Neural progenitor cell (in vitro differentiated cells): Measurements from ENCODE around the gene ABRACL. TPM values are rescaled to one million over a fixed set of nuclear protein-coding genes. Genes with fewer than 3 reads are reported as not detected.

ENCODE experiments used
- DNase-seq: peaks from one replicate; pipeline ENCODE4 v3.0.0-alpha.2; 2016; ENCODE audit warnings: low spot score
- H2AFZ ChIP-seq: fragments of 200-600 bp; sonication (generic); replicated peaks from 2 replicates; pipeline ENCODE4 v1.6.1; 2016; ENCODE audit warnings: antibody characterized with exemption
- H3F3A ChIP-seq: fragments of 200-600 bp; sonication (generic); 2 replicates; pipeline ENCODE4 v1.6.1; 2016; ENCODE audit warnings: antibody characterized with exemption, low read depth
- H3K27ac ChIP-seq: fragments of 200-600 bp; sonication (generic); 2 replicates; pipeline ENCODE4 v1.5.1; 2016; ENCODE audit warnings: mild to moderate bottlenecking
- H3K27me3 ChIP-seq: fragments of 200-600 bp; sonication (generic); 2 replicates; pipeline ENCODE4 v1.6.1; 2016; ENCODE audit warnings: mild to moderate bottlenecking, moderate library complexity
- H3K36me3 ChIP-seq: fragments of 200-600 bp; sonication (generic); 2 replicates; pipeline ENCODE4 v1.5.1; 2016
- H3K4me1 ChIP-seq: fragments of 200-600 bp; sonication (generic); 2 replicates; pipeline ENCODE4 v1.6.1; 2016; ENCODE audit warnings: mixed run types
- H3K4me2 ChIP-seq: fragments of 200-600 bp; sonication (generic); 2 replicates; pipeline ENCODE4 v1.6.1; 2016
- H3K4me3 ChIP-seq: fragments of 200-600 bp; sonication (generic); 2 replicates; pipeline ENCODE4 v1.5.1; 2016
- H3K79me2 ChIP-seq: fragments of 200-600 bp; sonication (generic); 2 replicates; pipeline ENCODE4 v1.6.1; 2016; ENCODE audit warnings: low read depth
- H3K9ac ChIP-seq: fragments of 200-600 bp; sonication (generic); 2 replicates; pipeline ENCODE4 v1.6.1; 2016
- H3K9me3 ChIP-seq: fragments of 200-600 bp; sonication (generic); 2 replicates; pipeline ENCODE4 v1.5.1; 2016; ENCODE audit warnings: low read depth
- H4K20me1 ChIP-seq: fragments of 200-600 bp; sonication (generic); 2 replicates; pipeline ENCODE4 v1.6.1; 2016; ENCODE audit warnings: low read depth
- H3K27ac Mint-ChIP-seq: 3 replicates; pipeline ENCODE4 v1.8.0; 2021; ENCODE audit warnings: mixed read lengths
- H3K27me3 Mint-ChIP-seq: 2 replicates; pipeline ENCODE4 v1.8.0; 2022; ENCODE audit warnings: low read depth, mild to moderate bottlenecking, inconsistent platforms, moderate library complexity, mixed read lengths; ENCODE audit not compliant: insufficient read depth
- H3K36me3 Mint-ChIP-seq: 3 replicates; pipeline ENCODE4 v1.8.0; 2021; ENCODE audit warnings: mixed read lengths
- H3K4me1 Mint-ChIP-seq: 3 replicates; pipeline ENCODE4 v1.8.0; 2021; ENCODE audit warnings: mixed read lengths
- H3K4me3 Mint-ChIP-seq: 3 replicates; pipeline ENCODE4 v1.8.0; 2021; ENCODE audit warnings: mild to moderate bottlenecking, moderate library complexity, mixed read lengths
- H3K9me3 Mint-ChIP-seq: 3 replicates; pipeline ENCODE4 v1.8.0; 2020; ENCODE audit warnings: mixed read lengths
- CTCF ChIP-seq: fragments of 200-600 bp; sonication (generic); IDR thresholded peaks from 2 replicates; pipeline ENCODE4 v1.5.1; 2017; ENCODE audit warnings: antibody characterized with exemption, mild to moderate bottlenecking
- EZH2 ChIP-seq: fragments of 200-600 bp; sonication (generic); IDR thresholded peaks from 2 replicates; pipeline ENCODE4 v1.6.1; 2017; ENCODE audit warnings: antibody characterized with exemption, mild to moderate bottlenecking, moderate library complexity
- EZH2phosphoT487 ChIP-seq: fragments of 200-600 bp; sonication (generic); IDR thresholded peaks from 2 replicates; pipeline ENCODE4 v1.6.1; 2017; ENCODE audit warnings: antibody characterized with exemption
- total RNA-seq: library from RNA; depleted of rRNA; stranded (reverse); fragments of >200 nt; gene quantifications from 2 replicates; pipeline ENCODE4 v1.2.3, GENCODE V29; 2015; ENCODE audit warnings: low replicate concordance

ABRACL gene
- total RNA-seq, 1 donor from 2014 or later = 242 TPM

- H3K27ac Mint-ChIP-seq = no peak overlapping the region
- H3K27me3 Mint-ChIP-seq = peaks cover 8% of the 10 kb centered on the region
- Histone ChIP-seq H2AFZ (peak overlapping the region; percentile 27), H3K27me3 (no peaks in the 10 kb centered on the region), H3K79me2 (no peaks in the 10 kb centered on the region), H3K4me3 (no peak overlapping the region), H3K4me1 (peaks cover 8% of the 10 kb centered on the region), H3F3A (peaks cover 23% of the 10 kb centered on the region), H3K9me3 (no peaks in the 10 kb centered on the region), H3K36me3 (no peaks in the 10 kb centered on the region), H3K4me2 (no peak overlapping the region), H3K27ac (no peak overlapping the region), H3K9ac (no peak overlapping the region), H4K20me1 (no peaks in the 10 kb centered on the region)
- H3K4me1 Mint-ChIP-seq = peaks cover 4% of the 10 kb centered on the region
- TF ChIP-seq EZH2 = no peak
- H3K36me3 Mint-ChIP-seq = no peaks in the 10 kb centered on the region
- no peaks in the 10 kb centered on the region for H3K9me3 Mint-ChIP-seq
- H3K4me3 Mint-ChIP-seq = no peak overlapping the region
- peak; percentile 20 for DNase-seq
Observed at GRCh38 chr6:139010674-139011073, 17.9 kb upstream of the ABRACL start.

- TF ChIP-seq EZH2phosphoT487 (no peak), EZH2 (no peak), CTCF (no peak)
- Histone ChIP-seq H4K20me1 (no peaks in the 10 kb centered on the region), H3K9me3 (no peaks in the 10 kb centered on the region), H3K27ac (no peak overlapping the region), H3K4me3 (no peak overlapping the region), H3K79me2 (no peaks in the 10 kb centered on the region), H3K4me1 (peaks cover 15% of the 10 kb centered on the region), H3F3A (peaks cover 28% of the 10 kb centered on the region), H3K27me3 (no peaks in the 10 kb centered on the region), H3K9ac (no peak overlapping the region), H3K36me3 (no peaks in the 10 kb centered on the region), H3K4me2 (no peak overlapping the region), H2AFZ (no peak overlapping the region)
- Mint-ChIP-seq H3K27ac (no peak overlapping the region), H3K4me1 (peaks cover 11% of the 10 kb centered on the region), H3K4me3 (no peak overlapping the region), H3K9me3 (no peaks in the 10 kb centered on the region), H3K36me3 (no peaks in the 10 kb centered on the region), H3K27me3 (peaks cover 8% of the 10 kb centered on the region)
- DNase-seq = no peak
Observed at GRCh38 chr6:139011980-139012379, 16.6 kb upstream of the ABRACL start.

GRCh38 chr6:139013185-139013800 is 15.3 kb upstream of the ABRACL start:
- no peaks in the 10 kb centered on the region for H3K36me3 Mint-ChIP-seq
- no peaks in the 10 kb centered on the region for H3K9me3 ChIP-seq
- peak overlapping the region; percentile 36 for H2AFZ ChIP-seq
- H3K79me2 ChIP-seq = no peaks in the 10 kb centered on the region
- no peak overlapping the region for H3K27ac ChIP-seq
- no peaks in the 10 kb centered on the region for H4K20me1 ChIP-seq
- no peak for DNase-seq
- peaks cover 18% of the 10 kb centered on the region for H3K4me1 Mint-ChIP-seq
- no peak overlapping the region for H3K27ac Mint-ChIP-seq
- no peak overlapping the region for H3K4me3 Mint-ChIP-seq
- H3K4me3 ChIP-seq = no peak overlapping the region
- H3K9me3 Mint-ChIP-seq = no peaks in the 10 kb centered on the region
- no peaks in the 10 kb centered on the region for H3K36me3 ChIP-seq
- no peaks in the 10 kb centered on the region for H3K27me3 ChIP-seq
- H3F3A ChIP-seq = peaks cover 34% of the 10 kb centered on the region
- no peak overlapping the region for H3K4me2 ChIP-seq
- TF ChIP-seq CTCF (no peak), EZH2phosphoT487 (no peak), EZH2 (no peak)
- peaks cover 3% of the 10 kb centered on the region for H3K27me3 Mint-ChIP-seq
- H3K4me1 ChIP-seq = peaks cover 22% of the 10 kb centered on the region
- H3K9ac ChIP-seq = no peak overlapping the region

- Mint-ChIP-seq H3K4me3 (no peak overlapping the region), H3K9me3 (no peaks in the 10 kb centered on the region), H3K36me3 (no peaks in the 10 kb centered on the region), H3K4me1 (peaks cover 18% of the 10 kb centered on the region), H3K27me3 (peaks cover 2% of the 10 kb centered on the region), H3K27ac (no peak overlapping the region)
- Histone ChIP-seq H3K27me3 (no peaks in the 10 kb centered on the region), H3K79me2 (no peaks in the 10 kb centered on the region), H3K4me3 (no peak overlapping the region), H3K9ac (no peak overlapping the region), H3K9me3 (no peaks in the 10 kb centered on the region), H3K4me2 (no peak overlapping the region), H3K36me3 (no peaks in the 10 kb centered on the region), H2AFZ (no peak overlapping the region), H3K27ac (no peak overlapping the region), H4K20me1 (no peaks in the 10 kb centered on the region), H3F3A (peaks cover 32% of the 10 kb centered on the region), H3K4me1 (peaks cover 22% of the 10 kb centered on the region)
- no peak for TF ChIP-seq CTCF
- DNase-seq = no peak
Observed at GRCh38 chr6:139014945-139015344, 13.6 kb upstream of the ABRACL start.
